GM21529 (cell line): ENCODE data around the gene HOXA10.

Experiments used
- ATAC-seq: cut with Tn5 transposase; IDR thresholded peaks from one replicate; pipeline ENCODE4 v1.9.1; 2021; ENCODE audit not compliant: unreplicated experiment

HOXA10 gene

DNA sequence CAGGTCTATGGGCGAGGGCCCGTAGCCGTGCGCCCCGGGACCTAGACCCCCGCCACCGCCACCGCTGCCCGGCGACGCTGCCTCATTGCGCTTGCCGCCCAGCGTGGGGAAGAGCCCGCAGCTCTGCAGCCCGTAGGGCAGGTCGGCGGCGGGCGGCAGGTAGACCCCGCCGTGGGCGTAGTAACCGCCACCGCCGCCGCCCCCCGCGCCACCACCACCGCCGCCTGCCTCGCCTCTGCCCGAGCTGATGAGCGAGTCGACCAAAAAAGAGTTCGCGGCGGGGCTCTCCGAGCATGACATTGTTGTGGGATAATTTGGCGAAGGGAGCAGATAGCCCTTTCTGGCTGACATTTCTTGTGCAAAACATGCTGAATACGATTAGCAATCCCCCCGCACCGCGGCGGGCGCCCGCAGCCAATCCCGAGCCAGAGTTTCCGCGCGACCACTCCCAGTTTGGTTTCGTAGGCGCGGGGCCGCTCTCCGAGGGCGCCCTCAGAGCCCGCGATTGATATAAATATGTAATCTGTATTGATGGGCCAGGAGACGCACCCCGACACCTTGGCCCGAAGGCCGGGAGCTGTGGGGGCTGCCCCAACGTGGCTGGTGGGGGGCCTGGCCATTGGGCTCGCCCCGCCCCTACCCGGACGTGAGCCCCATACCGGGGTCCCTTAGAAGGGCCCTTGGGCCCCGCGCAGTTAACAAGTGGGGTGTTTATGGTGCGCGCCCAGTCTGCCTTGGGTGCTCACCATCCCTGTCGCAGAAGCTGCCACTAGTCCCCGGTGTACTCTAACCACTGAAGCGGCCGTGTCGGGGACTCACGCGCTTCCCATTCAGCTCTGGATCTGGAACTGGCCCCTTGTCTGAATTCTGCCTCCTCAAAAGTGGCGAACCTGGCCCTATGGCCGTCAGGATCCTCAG lies at the start of gene HOXA10:
HOXA10 (minus strand) TSS at position 365 of the 918 bp plus-strand sequence; CDS start at position 351, 14 bp downstream.
- no peak for ATAC-seq

DNA sequence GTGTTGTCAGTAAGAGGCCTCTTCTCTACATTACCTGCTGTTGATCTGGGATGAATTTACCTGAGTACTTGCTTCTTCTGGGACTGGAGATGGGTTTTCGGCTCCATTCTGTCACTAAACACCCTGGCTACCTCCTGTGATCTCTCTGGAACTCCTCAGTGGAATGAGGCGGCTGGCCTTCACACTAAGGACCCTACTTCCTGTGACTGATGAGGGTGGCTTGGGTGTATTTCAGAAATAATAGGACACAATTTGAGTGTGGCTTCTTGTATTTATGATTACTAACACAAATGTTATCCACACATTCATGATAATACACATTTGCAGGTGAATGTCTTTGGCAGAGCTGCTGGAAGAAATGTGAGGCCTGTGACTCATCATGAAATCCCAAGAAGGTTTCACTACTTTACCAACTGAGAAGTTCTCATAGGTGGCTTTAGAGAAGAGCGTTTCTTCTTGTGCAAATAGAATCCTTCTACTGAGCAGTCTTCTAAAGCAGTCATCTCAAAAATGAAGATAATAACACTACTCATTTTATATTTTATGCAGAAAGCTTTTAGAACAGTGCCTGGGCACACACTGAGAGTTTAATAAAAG lies 47.2 kb upstream of the HOXA10 start:
- ATAC-seq = no peak

DNA sequence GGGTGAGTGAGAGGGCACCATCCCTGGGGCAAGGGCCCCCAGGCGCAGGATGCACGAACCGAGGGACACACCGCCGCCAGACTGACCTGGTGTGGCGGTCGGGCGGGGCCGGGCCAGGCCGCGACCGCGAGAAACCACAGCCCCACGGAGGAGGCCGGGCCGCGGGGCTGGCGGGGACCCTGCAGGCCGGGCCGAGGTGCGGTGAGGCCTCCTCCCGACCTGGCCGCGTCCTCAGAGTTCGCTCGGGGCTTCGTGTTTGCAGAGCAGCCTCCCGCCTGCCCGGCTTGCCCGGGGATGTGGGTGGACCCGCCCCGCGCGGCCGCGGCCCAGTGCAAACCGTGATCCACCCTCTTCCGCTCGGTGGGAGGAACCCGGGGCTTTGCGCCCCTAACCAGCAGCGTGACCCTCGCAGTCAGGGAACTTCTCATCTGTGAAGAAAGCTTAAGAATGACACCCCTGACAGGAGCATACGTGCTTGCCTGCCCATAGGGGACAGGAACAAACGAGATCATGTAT lies 46.4 kb upstream of the HOXA10 start:
- no peak for ATAC-seq

DNA sequence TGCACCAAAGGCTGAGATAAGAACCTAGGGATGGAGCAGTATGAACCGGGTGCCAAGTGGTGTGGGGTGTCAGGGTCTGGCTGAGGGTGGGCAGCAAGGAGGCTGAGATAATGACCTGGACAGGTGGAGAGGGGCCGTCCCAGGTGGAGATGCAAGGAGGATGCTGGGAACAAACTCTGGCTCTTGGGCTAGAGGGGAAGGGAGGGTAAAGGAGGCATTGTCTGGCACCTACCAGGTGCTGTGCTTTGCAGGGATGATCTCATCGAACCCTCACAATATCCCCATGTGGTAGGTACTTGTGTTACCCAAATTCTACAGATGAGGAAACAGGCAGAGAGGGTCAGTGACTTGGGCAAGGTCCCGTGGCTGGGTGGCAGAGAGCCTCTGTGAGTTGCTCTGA lies 45.7 kb upstream of the HOXA10 start:
- no peak for ATAC-seq

DNA sequence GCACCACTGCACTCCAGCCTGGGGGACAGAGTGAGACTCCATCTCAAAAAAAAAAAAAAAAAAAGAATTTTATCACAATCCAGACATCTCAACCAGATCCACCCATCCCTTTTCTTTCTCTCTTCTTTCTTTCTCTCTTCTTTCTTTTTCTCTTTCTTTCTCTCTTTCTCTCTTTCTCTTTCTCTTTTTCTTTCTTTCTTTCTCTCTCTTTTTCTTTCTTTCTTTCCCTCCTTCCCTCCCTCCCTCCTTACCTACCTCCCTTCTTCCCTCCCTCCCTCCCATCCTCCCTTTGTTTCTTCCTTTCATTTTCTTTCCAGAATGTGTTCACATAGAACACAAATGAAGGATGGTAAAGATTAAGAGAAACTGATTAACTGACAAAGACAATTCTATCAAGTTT lies 43.8 kb upstream of the HOXA10 start:
- no peak for ATAC-seq

DNA sequence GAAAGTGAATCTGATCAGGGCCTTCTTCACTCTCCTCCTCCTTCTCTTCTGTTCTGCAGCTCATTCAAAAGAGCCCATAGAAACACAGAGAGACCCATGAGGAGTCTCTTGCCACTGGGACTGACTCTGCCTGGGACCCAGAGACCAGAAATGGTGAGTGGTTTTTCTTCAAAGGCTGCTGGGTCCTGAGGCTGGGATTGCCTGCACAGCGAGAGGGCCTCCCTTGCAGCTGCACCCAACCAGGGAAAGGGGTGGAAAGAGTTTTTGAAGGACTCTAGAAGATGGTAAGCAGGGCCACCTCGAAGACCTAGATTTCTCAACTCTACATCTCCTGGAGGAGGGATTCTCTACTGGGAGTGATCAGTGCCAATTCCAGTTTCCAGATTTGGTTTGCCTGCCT lies 41.2 kb upstream of the HOXA10 start:
- ATAC-seq = no peak

DNA sequence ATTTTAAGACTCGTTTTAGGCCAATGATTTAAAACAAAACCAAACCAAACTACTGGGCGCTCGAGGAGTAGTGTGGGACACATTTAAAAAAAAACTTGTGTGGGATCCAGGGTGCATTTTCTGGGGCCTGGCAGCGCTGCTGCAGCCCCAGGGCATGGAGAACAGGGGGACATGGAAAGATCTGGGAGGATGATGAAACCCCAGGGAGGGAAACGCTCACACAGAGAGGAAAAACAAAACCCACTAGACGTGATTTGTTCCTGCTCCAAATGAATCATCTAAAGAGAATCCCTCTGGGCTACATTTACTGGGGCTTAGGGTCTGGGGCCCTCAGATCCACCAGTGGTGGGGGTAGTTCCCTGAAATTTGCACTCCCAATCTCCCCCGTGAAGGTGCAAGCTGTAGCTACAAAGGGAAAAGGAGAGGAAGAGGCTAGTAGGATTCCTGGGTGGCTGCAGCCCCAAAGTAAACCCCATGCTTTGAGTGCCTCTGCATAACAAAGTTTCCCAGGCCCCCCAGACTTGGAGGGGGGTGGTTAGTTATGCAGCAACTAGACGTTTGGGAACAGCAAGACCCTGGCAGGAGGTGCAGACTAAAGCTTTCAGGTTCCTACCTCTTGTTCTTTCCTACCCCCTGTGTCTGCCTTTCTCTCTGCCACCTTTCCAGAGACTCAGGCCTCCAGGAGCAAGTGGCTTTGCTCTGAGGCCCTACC lies 40.3 kb upstream of the HOXA10 start:
- no peak for ATAC-seq

DNA sequence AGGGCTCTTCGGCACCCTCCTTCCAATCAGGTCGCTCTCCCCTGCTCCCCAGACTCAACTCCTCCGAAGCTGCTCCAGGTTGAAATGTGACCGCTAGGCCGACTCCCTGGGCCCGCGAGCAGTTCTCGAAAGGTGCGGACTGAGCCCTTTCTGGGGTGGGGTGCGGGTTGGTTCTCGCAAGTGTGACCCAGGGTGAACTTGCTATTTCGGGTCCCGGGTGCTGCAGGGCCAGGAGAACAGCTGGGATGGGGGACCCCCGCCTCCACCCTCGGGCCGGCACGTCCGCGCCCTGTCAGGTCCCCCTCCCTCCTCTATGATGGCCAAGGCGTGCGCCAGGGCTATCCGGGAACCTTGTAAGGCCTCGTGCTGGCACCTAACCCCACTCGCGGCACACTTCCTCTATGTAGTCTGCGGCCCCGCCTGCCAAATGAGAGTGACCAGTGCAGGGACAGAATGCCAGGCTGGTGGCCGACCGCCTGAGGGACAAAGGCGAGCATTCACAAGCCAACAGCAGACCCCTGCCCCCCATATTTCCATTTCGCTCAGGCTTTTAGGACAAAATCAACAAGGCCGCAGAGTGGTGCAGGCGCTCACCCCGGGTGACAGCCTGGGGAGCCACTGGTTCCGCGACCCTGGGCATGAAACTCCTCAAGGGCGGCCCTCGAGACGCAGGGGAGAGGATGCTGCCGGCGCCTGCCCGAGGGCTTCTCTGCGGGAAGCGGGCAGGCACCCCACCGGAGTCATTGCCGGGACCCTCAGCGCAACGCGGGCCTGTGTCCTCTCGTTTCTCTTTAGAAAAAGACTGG lies 39.5 kb upstream of the HOXA10 start:
- no peak for ATAC-seq

DNA sequence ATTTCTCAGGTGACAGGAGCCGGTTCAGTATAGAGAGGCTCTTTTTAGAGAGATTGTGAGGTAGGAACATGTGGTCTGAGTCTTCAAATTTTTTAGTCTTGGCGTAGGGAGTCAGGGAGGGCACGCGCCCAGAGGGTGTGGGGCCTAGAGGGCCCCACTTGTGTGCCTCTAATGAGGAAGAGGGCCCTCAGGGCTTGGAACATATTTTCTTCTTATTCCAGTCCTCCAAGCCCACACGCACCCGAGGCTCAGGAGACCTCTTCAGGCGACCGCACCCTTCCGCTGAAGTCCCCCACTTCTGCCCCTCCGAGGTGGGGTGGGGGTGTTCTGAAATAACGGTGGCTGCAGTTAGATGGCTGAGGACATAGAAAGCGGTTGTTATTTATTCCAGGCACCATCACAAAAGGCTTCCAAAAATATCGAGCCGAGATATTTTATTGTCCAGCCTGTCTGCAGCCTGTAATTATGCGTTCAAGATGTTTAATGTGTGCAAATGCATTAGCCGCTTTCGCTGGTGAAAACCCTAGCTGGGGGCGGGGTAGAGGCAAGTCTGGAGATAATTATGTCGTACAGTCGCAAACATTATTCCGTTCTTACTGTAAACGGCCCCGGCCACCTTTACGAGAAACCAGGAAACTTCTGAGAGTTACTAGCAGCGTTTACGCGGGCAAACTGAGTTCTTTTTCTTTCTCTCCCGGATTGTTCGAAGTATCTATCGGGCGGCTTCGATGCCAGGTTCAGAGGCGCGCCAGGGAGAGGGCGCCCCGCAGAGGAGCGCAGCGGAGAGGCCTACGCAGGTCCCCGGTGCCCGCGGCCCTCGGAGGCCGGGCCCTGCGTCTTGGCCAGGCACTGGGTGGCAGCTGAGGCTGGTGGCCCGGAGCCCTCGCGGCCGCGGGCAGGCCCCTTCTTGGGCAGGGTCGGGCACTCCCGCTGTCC lies 38.6 kb upstream of the HOXA10 start:
- ATAC-seq = no peak

DNA sequence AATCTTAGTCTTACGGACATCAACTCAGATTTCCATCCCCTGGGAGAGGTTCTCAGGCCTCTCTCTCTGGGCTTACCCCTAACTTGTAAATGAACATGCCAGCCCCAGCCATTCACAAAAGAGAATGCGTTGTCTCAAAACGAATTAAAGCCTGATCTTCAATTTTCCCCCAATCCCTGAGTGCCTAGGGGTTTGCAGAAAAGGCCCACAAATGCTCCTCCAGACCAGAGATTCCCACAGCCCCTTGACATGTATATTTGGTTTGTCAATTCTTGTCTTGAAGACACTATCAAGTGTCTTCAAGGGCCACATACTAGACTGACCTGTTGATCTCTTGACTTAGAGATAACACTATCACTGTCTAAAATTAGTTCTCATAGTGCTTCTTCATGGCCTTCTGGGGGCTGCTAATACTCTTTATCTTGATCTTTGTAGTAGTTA lies 37.7 kb upstream of the HOXA10 start:
- no peak for ATAC-seq

DNA sequence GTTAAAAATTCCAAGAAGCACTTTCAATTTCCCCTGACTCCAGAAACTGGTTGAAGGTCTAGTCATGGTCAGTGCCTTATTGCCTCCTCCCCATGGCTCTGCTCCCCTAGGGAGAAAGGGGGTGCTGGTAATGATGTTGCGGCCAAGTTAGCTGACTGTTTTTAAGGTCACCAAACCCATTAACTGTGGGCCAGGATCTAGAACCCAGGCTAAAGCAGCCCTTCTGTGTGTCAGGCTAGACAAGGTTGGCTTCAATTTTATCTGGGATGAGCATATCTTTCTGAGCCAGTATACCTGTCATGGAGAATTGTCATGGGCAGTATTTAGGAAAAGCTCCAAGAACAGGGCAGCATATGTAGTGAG lies 36.9 kb upstream of the HOXA10 start:
- no peak for ATAC-seq

DNA sequence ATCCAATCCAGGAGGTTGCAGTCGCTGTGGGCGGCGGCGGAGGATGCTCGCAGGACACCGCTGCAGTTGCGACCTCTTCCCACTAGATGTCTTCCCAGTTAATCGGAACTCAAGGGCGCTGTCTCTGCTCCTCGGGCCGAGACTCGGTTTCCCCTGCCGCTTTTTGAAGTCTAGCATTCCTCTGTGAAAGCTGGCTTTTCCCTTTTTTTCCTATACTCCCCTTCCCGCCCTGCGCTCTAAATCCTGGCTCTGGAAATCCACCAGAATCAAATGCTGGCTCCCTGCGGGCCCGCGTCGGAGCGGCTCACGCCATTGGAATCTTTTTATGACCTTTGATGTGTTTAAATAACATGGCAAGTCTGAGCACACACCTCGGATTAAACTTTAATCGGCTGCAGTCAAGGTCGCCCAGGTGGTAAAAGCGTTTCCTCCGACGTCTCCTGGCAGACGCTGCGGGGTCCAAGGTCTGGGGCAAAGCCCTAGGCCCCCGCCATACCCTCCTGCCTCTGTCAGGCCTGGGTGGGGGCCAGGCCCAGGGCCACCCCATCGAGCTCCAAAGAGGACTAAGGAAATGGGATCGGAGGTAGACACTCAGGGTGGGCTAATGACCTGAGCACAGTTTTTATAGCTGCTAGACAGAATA lies 36.4 kb upstream of the HOXA10 start:
- no peak for ATAC-seq

DNA sequence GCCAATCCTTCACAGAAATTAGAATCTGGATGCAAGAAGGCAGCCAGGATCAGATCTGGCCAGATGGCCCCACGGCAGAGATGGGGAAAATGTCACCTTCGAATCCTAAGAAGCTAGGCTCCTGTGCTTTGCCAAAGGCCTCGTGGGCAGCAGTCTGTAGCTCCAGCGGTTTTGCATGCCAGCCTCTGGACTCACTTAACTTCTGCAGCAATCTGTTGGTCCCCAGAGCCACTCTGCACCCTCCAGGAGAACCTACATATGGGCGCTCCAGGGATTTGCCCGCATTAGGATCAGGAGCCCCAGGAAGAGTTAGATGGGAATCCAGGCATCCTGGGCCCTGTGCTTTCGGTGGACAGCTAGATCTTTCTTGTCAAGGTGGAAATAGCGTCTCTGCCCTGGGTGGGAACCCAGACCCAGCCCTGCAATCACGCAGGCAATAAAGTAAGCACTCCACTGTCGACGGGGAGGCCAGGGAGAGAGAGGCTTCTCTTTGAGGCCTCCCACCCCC lies 35.9 kb upstream of the HOXA10 start:
- ATAC-seq = no peak

DNA sequence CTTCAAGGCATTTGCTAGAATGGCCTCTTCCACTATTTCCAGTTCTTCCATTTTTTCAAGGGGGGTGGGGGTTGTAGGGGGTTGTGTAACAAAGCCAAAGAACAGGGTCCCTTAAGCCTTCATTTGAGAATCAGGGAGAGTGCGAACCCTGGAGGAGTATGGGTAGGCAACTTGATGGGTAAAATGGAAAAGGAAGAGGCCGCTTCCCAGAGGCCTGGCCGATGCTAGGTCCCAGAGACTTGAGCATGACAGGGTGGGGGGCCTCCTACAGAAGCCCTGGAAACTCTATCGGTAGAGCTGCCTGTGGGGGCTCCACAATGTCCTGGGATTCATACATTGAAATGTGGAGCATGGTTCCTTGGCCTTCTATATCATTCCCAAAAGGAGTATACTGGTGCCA lies 34.9 kb upstream of the HOXA10 start:
- no peak for ATAC-seq

DNA sequence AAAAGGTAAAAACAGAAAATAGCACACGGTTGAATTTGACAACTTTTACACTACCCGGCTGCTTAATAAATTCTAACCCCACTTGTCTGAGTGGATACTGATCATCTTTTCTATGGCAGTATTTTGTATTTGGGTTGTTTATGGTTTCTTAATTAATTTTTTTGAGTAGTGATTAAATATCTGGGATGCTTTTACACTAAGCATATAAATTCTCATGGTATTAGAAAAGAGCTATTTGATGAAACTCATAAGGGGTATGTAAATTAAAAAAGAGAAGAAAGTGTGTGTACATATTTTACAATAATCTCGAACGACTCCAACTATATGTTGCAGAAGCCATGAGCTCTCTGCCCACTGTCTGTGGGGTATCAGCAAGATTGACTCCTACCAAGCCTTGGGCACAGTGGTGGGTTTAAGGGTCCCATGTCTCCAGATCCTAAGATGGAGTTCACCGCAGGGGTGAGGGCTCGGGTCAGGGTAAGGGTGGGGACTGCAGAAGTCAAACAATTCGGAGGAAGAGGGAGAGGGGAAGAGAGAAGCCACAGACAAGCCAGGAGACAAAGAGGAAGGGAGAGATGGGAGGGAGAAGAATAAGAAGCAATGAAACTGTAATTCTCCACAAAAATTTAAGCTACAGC lies 33.3 kb upstream of the HOXA10 start:
- no peak for ATAC-seq

DNA sequence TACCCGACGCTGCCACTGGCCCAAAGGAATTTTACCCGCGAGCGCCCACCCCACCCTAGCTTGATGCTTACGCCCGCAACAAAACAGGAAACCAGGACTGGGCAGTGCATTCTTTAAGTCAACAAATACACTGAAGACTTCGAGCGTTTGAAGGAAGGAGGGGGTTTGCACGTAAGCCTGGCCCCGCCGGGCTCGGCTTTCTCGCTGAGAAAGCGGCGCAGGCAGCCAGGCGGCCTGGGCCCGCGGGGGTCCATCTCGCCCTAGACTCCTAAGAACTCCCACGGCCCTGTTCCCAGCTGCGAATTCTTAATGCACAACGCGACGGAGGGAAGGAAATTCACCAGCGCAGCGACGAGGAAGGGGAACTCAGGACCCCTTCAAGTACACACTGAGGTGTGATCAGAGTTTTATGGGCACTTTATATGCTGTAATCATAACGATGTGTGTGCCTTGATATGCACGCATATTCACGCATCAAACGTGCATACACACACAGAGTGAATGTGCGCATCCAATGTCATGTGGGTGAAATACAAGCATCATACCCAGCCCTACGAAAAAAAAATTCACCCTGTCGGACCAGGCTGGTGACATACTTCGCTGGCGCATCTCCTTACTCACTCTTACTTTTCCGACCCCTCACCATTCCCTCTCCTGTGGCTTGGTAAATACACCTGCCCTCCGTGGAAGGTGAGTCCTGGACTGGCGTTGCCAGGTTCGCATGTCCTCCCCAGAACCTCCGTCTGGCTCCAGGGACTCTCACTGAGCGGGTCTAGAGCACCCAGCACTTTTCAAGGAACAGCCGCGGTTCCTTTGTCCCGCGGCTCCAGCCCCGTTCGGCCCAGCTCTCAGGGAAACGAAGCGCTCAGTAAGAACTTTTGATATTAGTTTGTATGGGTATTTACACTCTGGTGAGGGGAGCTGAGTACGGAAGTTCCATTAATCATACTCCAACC lies 31.5 kb upstream of the HOXA10 start:
- ATAC-seq = no peak

DNA sequence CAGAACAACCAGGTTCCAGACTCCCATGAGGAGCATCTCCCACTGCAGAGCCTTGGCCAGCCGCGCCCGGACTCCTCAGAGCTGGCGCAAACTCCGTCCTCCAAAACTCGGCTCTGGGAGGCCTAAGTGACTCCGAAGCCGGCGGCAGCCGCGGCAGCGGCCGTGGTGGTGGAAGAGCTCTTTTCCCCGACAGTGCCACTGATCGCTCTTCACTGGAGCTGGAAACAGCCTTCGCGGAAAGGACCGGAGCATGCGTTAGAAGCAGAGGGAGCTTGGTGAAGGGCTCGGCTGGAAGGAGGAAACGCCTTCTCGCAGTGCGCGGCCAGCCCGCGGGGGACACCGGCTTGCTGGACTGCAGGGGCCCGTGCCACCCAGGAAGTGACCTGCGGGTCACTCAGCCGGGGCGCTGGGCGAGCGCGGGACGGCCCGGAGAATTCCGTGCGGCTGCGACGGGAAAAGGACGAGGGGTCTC lies 30.8 kb upstream of the HOXA10 start:
- no peak for ATAC-seq
